SK-N-SH treated with all-trans-retinoic acid at 6 μM for 48 hours (cell line): ENCODE measurements around the gene DLAT.
A peak's percentile ranks its signal among the peaks of the same experiment; 100 is the strongest.

Source experiments
- ATAC-seq: fragments of 200-7000 bp; cut with Tn5 transposase; 3 replicates; pipeline ENCODE4 v1.9.1; 2020; ENCODE audit warnings: mild to moderate bottlenecking, moderate library complexity
- BACH2 ChIP-seq: fragments of 250-450 bp; sonication (Bioruptor Pico); IDR thresholded peaks from 2 replicates; pipeline ENCODE4 v1.9.0; 2021; ENCODE audit warnings: mild to moderate bottlenecking, borderline replicate concordance
- CSDC2 ChIP-seq: fragments of 250-450 bp; sonication (Bioruptor Pico); IDR thresholded peaks from 2 replicates; pipeline ENCODE4 v1.5.0; 2020; ENCODE audit warnings: mild to moderate bottlenecking, moderate library complexity
- ESRRG ChIP-seq: fragments of 250-450 bp; sonication (Bioruptor Pico); IDR thresholded peaks from 2 replicates; pipeline ENCODE4 v1.6.1; 2021; ENCODE audit warnings: mild to moderate bottlenecking
- GLIS3 ChIP-seq: fragments of 250-450 bp; sonication (Bioruptor Pico); IDR thresholded peaks from 2 replicates; pipeline ENCODE4 v1.5.0; 2020; ENCODE audit warnings: mild to moderate bottlenecking, moderate library complexity
- OSR1 ChIP-seq: fragments of 250-450 bp; sonication (Bioruptor Pico); IDR thresholded peaks from 2 replicates; pipeline ENCODE4 v1.8.0; 2022; ENCODE audit warnings: moderate library complexity, mild to moderate bottlenecking, inconsistent platforms
- POU6F1 ChIP-seq: fragments of 250-450 bp; sonication (Bioruptor Pico); IDR thresholded peaks from 2 replicates; pipeline ENCODE4 v1.8.0; 2021; ENCODE audit warnings: low read depth, mild to moderate bottlenecking, moderate library complexity, borderline replicate concordance
- PPARA ChIP-seq: fragments of 250-450 bp; sonication (Bioruptor Pico); IDR thresholded peaks from 2 replicates; pipeline ENCODE4 v1.5.0; 2020; ENCODE audit warnings: mild to moderate bottlenecking, borderline replicate concordance
- RARB ChIP-seq: fragments of 250-450 bp; sonication (Bioruptor Pico); IDR thresholded peaks from 2 replicates; pipeline ENCODE4 v1.8.0; 2021; ENCODE audit warnings: mild to moderate bottlenecking, moderate library complexity
- SNAI2 ChIP-seq: fragments of 250-450 bp; sonication (Bioruptor Pico); IDR thresholded peaks from 2 replicates; pipeline ENCODE4 v1.5.0; 2020; ENCODE audit warnings: mild to moderate bottlenecking, moderate library complexity
- TCF4 ChIP-seq: fragments of 250-450 bp; sonication (Bioruptor Pico); IDR thresholded peaks from 2 replicates; pipeline ENCODE4 v1.8.0; 2021; ENCODE audit warnings: mild to moderate bottlenecking, moderate library complexity, borderline replicate concordance
- TOX ChIP-seq: fragments of 250-450 bp; sonication (Bioruptor Pico); IDR thresholded peaks from 2 replicates; pipeline ENCODE4 v1.8.0; 2021; ENCODE audit warnings: mild to moderate bottlenecking, moderate library complexity, borderline replicate concordance
- ZC3H10 ChIP-seq: fragments of 250-450 bp; sonication (Bioruptor Pico); IDR thresholded peaks from 2 replicates; pipeline ENCODE4 v1.5.1; 2021; ENCODE audit warnings: mild to moderate bottlenecking, moderate library complexity
- ZFP3 ChIP-seq: fragments of 250-450 bp; sonication (Bioruptor Pico); IDR thresholded peaks from 2 replicates; pipeline ENCODE4 v1.5.0; 2020; ENCODE audit warnings: mild to moderate bottlenecking, moderate library complexity
- ZNF565 ChIP-seq: fragments of 450-650 bp; formaldehyde crosslinking; conservative IDR thresholded peaks from 2 replicates; pipeline ENCODE4 v1.5.0; 2020; ENCODE audit warnings: low read depth, mild to moderate bottlenecking, moderate library complexity
- ZNF70 ChIP-seq: fragments of 450-650 bp; formaldehyde crosslinking; IDR thresholded peaks from 2 replicates; pipeline ENCODE4 v1.5.0; 2020; ENCODE audit warnings: mild to moderate bottlenecking, moderate library complexity
- ZNF8 ChIP-seq: fragments of 450-650 bp; formaldehyde crosslinking; IDR thresholded peaks from 2 replicates; pipeline ENCODE4 v1.5.0; 2020; ENCODE audit warnings: mild to moderate bottlenecking, moderate library complexity
- TF ChIP-seq, protein P1 (sequence below): fragments of 250-450 bp; sonication (Bioruptor Pico); IDR thresholded peaks from 2 replicates; pipeline ENCODE4 v1.5.0; 2020; ENCODE audit warnings: mild to moderate bottlenecking, moderate library complexity
- TF ChIP-seq, protein P2 (sequence below): fragments of 250-450 bp; sonication (Bioruptor Pico); IDR thresholded peaks from 2 replicates; pipeline ENCODE4 v1.5.1; 2020; ENCODE audit warnings: low read depth, mild to moderate bottlenecking, moderate library complexity
- TF ChIP-seq, protein P3 (sequence below): fragments of 250-450 bp; sonication (Bioruptor Pico); IDR thresholded peaks from 2 replicates; pipeline ENCODE4 v1.5.1; 2021; ENCODE audit warnings: mild to moderate bottlenecking, moderate library complexity

The DLAT gene

DNA sequence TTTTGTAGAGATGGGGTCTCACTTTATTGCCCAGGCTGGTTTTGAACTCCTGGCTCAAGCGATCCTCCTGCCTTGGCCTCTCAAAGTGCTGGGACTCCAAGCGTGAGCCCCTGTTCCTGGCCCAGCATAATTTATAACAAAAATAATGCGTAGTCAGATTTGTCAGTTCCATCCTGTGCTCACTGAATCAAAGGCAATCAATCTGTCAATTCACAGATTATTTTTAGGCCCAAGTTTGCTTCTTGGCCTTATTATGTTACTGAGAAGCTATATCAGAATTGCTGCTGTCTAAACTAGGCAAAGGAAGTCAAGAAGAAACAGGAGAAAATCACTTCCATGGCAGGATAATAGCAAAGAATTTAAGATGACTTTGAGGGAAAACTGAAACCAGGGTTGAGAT lies 8.7 kb downstream of the DLAT start (continued):
- TF ChIP-seq, protein P1, sequence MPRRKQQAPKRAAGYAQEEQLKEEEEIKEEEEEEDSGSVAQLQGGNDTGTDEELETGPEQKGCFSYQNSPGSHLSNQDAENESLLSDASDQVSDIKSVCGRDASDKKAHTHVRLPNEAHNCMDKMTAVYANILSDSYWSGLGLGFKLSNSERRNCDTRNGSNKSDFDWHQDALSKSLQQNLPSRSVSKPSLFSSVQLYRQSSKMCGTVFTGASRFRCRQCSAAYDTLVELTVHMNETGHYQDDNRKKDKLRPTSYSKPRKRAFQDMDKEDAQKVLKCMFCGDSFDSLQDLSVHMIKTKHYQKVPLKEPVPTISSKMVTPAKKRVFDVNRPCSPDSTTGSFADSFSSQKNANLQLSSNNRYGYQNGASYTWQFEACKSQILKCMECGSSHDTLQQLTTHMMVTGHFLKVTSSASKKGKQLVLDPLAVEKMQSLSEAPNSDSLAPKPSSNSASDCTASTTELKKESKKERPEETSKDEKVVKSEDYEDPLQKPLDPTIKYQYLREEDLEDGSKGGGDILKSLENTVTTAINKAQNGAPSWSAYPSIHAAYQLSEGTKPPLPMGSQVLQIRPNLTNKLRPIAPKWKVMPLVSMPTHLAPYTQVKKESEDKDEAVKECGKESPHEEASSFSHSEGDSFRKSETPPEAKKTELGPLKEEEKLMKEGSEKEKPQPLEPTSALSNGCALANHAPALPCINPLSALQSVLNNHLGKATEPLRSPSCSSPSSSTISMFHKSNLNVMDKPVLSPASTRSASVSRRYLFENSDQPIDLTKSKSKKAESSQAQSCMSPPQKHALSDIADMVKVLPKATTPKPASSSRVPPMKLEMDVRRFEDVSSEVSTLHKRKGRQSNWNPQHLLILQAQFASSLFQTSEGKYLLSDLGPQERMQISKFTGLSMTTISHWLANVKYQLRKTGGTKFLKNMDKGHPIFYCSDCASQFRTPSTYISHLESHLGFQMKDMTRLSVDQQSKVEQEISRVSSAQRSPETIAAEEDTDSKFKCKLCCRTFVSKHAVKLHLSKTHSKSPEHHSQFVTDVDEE = no peak
- TF ChIP-seq ZFP3 (CRISPR knock-in tag) = no peak

- TF ChIP-seq, protein P2, sequence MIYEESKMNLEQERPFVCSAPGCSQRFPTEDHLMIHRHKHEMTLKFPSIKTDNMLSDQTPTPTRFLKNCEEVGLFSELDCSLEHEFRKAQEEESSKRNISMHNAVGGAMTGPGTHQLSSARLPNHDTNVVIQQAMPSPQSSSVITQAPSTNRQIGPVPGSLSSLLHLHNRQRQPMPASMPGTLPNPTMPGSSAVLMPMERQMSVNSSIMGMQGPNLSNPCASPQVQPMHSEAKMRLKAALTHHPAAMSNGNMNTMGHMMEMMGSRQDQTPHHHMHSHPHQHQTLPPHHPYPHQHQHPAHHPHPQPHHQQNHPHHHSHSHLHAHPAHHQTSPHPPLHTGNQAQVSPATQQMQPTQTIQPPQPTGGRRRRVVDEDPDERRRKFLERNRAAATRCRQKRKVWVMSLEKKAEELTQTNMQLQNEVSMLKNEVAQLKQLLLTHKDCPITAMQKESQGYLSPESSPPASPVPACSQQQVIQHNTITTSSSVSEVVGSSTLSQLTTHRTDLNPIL (CRISPR knock-in tag) = no peak
- TF ChIP-seq ZC3H10 (CRISPR knock-in tag) (no peak), ZNF70 (CRISPR knock-in tag) (no peak), OSR1 (no peak), SNAI2 (no peak), ZNF565 (CRISPR knock-in tag) (no peak), ESRRG (CRISPR knock-in tag) (no peak), RARB (no peak), TOX (CRISPR knock-in tag) (no peak), POU6F1 (CRISPR knock-in tag) (no peak), GLIS3 (CRISPR knock-in tag) (no peak), ZNF8 (no peak), TCF4 (no peak), BACH2 (CRISPR knock-in tag) (no peak), PPARA (CRISPR knock-in tag) (no peak), CSDC2 (CRISPR knock-in tag) (no peak), ZFP3 (CRISPR knock-in tag) (no peak)
- TF ChIP-seq, protein P1 = no peak
- TF ChIP-seq, protein P3, sequence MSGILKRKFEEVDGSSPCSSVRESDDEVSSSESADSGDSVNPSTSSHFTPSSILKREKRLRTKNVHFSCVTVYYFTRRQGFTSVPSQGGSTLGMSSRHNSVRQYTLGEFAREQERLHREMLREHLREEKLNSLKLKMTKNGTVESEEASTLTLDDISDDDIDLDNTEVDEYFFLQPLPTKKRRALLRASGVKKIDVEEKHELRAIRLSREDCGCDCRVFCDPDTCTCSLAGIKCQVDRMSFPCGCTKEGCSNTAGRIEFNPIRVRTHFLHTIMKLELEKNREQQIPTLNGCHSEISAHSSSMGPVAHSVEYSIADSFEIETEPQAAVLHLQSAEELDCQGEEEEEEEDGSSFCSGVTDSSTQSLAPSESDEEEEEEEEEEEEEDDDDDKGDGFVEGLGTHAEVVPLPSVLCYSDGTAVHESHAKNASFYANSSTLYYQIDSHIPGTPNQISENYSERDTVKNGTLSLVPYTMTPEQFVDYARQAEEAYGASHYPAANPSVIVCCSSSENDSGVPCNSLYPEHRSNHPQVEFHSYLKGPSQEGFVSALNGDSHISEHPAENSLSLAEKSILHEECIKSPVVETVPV (CRISPR knock-in tag) = no peak
- no peak for ATAC-seq
Observed at GRCh38 chr11:112037527-112037926, 12.3 kb downstream of the DLAT start.

DNA sequence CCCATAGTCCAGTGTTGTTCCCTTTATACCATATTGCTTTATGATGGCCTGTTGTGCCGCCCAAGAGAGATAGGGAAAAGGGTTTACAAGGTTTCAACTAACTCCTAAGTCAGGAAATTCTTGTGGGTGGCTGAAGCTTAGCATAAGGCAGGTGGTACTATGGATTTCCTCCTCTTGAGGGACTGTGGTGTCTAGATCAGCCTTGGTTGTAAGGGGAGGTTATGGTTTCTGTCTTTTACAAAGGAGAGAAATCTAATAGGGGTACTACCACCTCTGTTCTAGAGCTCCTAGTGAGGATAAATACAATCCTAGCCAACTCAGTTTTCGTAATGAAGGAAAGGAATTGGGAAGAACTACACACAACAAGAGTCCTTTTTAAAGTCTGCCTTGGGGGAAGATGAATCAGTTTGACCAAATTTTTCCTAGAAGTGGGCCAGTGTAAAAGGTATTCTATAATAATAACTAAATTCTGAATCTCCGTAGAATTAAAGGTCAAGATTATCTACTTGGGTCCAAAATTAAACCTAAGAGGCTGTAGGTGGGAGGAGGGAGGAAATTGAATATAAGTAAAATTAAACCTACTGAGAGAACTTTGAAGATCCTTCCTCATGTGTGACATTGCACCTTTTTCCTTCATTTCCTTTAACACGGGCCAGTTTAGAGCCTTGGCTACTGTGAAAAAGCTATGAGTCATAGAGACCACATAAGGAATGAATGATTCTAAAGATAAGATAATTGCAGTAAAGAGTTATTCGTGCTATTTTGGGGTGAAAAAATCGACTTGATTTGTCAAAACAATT lies 17.2 kb downstream of the DLAT start:
- TF ChIP-seq POU6F1 (CRISPR knock-in tag) = no peak
- peak; percentile 65; the same call in 2 of the 3 replicates for ATAC-seq
